Ovary (tissue), 9 donors: ENCODE results near the gene FAM3D. TPM values are rescaled to one million over a fixed set of nuclear protein-coding genes. Genes with fewer than 3 reads are reported as not detected.

Experiments used
- DNase-seq, 5 donors: peaks; one replicate each; pipeline ENCODE4 v3.0.0-alpha.2; 2019 to 2020
- H3K27ac ChIP-seq, 2 donors: fragments of 200-600 bp; one replicate each; pipeline versions ENCODE4 v1.5.1 to v1.8.0; 2019 to 2022
- H3K27me3 ChIP-seq: fragments of 200-600 bp; one replicate; pipeline ENCODE4 v1.8.0; 2022
- H3K36me3 ChIP-seq: fragments of 200-600 bp; sonication (generic); one replicate; pipeline ENCODE4 v1.5.1; 2019
- H3K4me1 ChIP-seq: one replicate; pipeline ENCODE4 v1.8.1; 2013; ENCODE audit warnings: mild to moderate bottlenecking, moderate library complexity; ENCODE audit not compliant: insufficient read depth
- H3K4me3 ChIP-seq: fragments of 200-600 bp; sonication (generic); one replicate; pipeline ENCODE4 v1.5.1; 2017
- H3K9me3 ChIP-seq, 2 donors: fragments of 200-600 bp in 1 of 2; sonication (generic) in 1 of 2; one replicate each; pipeline versions ENCODE4 v1.5.1 to v1.8.1; 2013 to 2019; ENCODE audit warnings: mild to moderate bottlenecking in 1 of 2, moderate library complexity in 1 of 2
- CTCF ChIP-seq, 3 donors: fragments of 450-650 bp in 2 of 3; fragments of 200-600 bp in 1 of 3; IDR thresholded peaks; one replicate each; pipeline versions ENCODE4 v1.5.1 to v1.8.0; 2016 to 2022; ENCODE audit warnings: antibody characterized with exemption in 3 of 3, mild to moderate bottlenecking in 1 of 3
- EP300 ChIP-seq: sonication (generic); formaldehyde crosslinking; IDR thresholded peaks from one replicate; pipeline ENCODE4 v1.6.1; 2017; ENCODE audit warnings: antibody characterized with exemption
- POLR2A ChIP-seq: fragments of 450-650 bp; IDR thresholded peaks from one replicate; pipeline ENCODE4 v1.6.1; 2017; ENCODE audit warnings: antibody characterized with exemption, mild to moderate bottlenecking, moderate library complexity
- WGBS, 3 donors: extraction: QIAGEN DNeasy Blood & Tissue Kit in 1 of 3; methylation state at CpG; one replicate each; pipeline versions ENCODE4 v1.1.5 to v1.1.7; 2013 to 2017; 5-methylcytosine and 5-hydroxymethylcytosine counted together
- intact Hi-C, 4 donors: fragments of 100-400 bp; cut with DNase I; formaldehyde crosslinking; loops; one replicate each; pipeline versions ENCODE4 v1.11.0 to v1.15.1; 2022 to 2023
- polyA plus RNA-seq, 2 donors: library from polyadenylated mRNA; stranded (reverse); fragments of 200-250 nt in 1 of 2; fragments of 350-450 nt in 1 of 2; fragmentation: Illumina TruSeq in 1 of 2; extraction: RNeasy Lipid Tissue Mini Kit (QIAGEN cat#74804) in 1 of 2; gene quantifications; one replicate each; pipeline ENCODE4 v1.2.3, GENCODE V29; 2013 to 2014
- total RNA-seq, 7 donors: library from RNA; depleted of rRNA in 2 of 7; stranded (reverse); fragments of >200 nt in 2 of 7; fragmentation: NEBNext Ultra II Directional in 3 of 7; extraction: Animal tissue kit (Norgen Biotek cat#: 25700) in 3 of 7; gene quantifications; one replicate each; pipeline versions ENCODE4 v1.1.0 to v1.2.4, GENCODE V29; 2016 to 2023
- donor health status: DM: no; HTN: no; CAD: no; lungs with moderate emphysema.
- donor health status: DM: no; HTN: no; CAD: no.
- donor health status: Bipolar disorder and iron deficiency.
- donor health status: DM: yes; HTN: yes; CAD: no.
- donor health status: DM: no; HTN: no; CAD: no.
- donor health status: DM: yes; HTN: yes; CAD: no.

The FAM3D gene
- total and polyA plus RNA-seq, 9 donors, result 0.36 to 6.3 TPM; not detected in 7

DNA sequence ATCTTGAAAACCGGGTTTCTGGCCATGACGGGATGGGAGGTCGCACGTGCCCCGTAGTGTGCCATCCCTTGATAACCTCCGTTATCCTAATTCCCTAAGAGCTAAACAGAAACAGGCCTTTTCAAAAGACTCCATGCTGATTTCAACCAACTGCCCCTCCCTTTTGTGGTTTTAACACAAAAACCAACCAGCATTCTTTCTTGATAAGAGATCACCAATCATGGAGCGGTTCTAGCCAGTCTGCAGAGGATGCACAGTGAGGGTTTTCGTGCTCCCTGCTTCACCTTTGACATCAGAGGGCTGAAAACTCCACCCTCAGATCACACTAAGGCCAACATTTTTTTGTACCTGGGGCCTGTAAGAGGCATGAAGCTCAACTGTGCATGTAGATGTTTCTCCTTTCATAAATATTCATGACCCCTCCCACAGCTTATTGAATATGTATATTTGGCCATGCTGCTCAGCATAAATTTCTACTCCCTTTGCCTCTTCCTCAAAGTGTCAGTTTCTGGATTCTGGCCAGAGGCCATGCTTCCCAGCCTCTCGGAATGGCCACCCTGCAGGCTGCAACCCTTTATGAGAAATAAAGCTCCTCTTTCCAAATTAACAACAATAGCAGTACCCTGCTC is 41.3 kb downstream of the FAM3D start:
- no peak for DNase-seq
- H3K27me3 ChIP-seq, result no peaks in the 10 kb centered on the region
- H3K4me3 ChIP-seq, result no peak overlapping the region
- TF ChIP-seq CTCF (IDR thresholded peaks at IDR 0.05) (no peak), POLR2A (no peak), EP300 (no peak)
- no peaks in the 10 kb centered on the region for H3K9me3 ChIP-seq
- peaks cover 20% of the 10 kb centered on the region for H3K4me1 ChIP-seq
- WGBS, 3 donors, result 88 to 91% (median 89%) methylated on average over 9 of the region's 9 CpGs
- no peak overlapping the region for H3K27ac ChIP-seq
- intact Hi-C loops, result no loop called here
- no peaks in the 10 kb centered on the region for H3K36me3 ChIP-seq

DNA sequence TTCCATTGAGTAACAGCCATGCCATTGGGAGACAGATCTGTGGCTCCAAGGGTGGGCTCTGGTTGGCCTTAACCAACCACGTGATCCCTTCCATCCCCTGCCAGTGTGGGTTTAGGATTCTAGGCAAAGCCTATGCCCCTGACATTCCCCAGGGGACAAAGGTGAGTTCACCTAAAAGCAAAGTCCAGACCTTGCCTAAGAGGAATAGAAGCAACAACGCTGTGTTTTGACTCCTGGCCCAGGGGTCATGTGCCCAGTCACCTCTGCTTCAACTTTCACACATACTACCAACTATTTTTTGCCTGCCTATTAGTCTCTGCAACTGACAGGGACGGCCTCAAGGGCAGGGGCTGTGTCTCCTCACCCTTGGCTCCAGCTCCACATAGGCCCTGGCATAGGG is 42.0 kb downstream of the FAM3D start:
- H3K4me1 ChIP-seq, result peaks cover 20% of the 10 kb centered on the region
- TF ChIP-seq POLR2A (no peak), EP300 (no peak), CTCF (IDR thresholded peaks at IDR 0.05) (no peak)
- H3K27ac ChIP-seq, result no peak overlapping the region
- intact Hi-C loops, result no loop called here
- DNase-seq, result no peak
- no peaks in the 10 kb centered on the region for H3K36me3 ChIP-seq
- H3K4me3 ChIP-seq, result no peak overlapping the region
- no peaks in the 10 kb centered on the region for H3K27me3 ChIP-seq
- no peaks in the 10 kb centered on the region for H3K9me3 ChIP-seq
- 68 to 88% (median 81%) methylated on average over 3 of the region's 3 CpGs for WGBS, 3 donors

DNA sequence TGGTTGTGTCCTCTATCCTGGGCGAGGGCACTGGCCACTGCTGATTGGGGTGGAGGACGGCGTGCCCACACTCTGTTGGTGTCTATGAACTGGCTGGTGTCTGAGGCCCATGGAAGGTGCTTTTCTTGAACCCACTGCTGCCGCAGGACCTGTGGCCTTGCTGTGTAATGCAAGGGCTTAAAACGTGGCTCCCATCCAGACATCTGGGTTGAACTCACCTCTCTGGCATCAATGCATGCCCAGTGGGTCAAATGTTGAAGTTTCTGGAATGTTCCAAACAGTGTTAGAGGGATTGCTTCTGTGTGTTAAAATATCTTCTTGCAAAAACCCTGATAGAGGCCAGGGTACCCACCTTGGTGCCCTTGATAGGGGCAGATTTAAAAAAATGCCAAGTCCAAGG is 42.6 kb downstream of the FAM3D start:
- no peaks in the 10 kb centered on the region for H3K36me3 ChIP-seq
- H3K4me3 ChIP-seq, result no peak overlapping the region
- no peak overlapping the region for H3K27ac ChIP-seq
- H3K4me1 ChIP-seq, result peaks cover 17% of the 10 kb centered on the region
- DNase-seq, result no peak
- intact Hi-C loops, result no loop called here
- 80 to 94% (median 83%) methylated on average over 5 of the region's 5 CpGs for whole genome bisulfite sequencing, 3 donors
- no peak for TF ChIP-seq EP300
- no peak for TF ChIP-seq POLR2A
- no peak for TF ChIP-seq CTCF (IDR thresholded peaks at IDR 0.05)
- no peaks in the 10 kb centered on the region for H3K27me3 ChIP-seq
- no peaks in the 10 kb centered on the region for H3K9me3 ChIP-seq

DNA sequence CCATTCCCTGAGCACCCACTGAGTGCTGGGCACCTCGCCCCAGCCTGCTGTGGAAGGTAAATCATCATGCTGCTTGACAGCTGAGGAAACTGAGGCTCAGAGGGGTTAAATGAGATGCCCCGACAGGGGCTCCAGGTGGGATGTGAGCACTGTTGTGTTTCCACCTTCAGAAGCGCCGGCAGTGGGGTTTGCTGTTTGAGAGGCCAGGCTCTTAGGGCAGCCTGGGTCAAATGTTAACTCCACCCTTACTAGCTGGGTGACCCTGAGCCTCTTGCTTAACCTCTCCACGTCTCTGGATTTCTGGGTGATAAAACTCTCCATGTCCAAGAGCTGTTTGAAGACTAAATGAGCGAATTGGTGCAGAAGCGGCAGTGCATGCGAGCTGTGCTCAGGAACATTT is 43.1 kb downstream of the FAM3D start:
- Histone ChIP-seq H3K9me3 (no peaks in the 10 kb centered on the region), H3K27me3 (no peaks in the 10 kb centered on the region), H3K27ac (no peak overlapping the region), H3K4me1 (peaks cover 17% of the 10 kb centered on the region), H3K36me3 (no peaks in the 10 kb centered on the region), H3K4me3 (no peak overlapping the region)
- 74 to 82% (median 80%) methylated on average over 8 of the region's 8 CpGs for WGBS, 3 donors
- TF ChIP-seq EP300 (no peak), CTCF (IDR thresholded peaks at IDR 0.05) (no peak), POLR2A (no peak)
- intact Hi-C loops, result no loop called here
- DNase-seq, result no peak
